MM.1S (cell line): ENCODE results near the gene USP25.

Source experiments
- DNase-seq: peaks from one replicate; pipeline ENCODE4 v3.0.0-alpha.2; 2015
- H2AFZ ChIP-seq: fragments of 300-600 bp; sonication (generic); 2 replicates; pipeline ENCODE4 v1.6.0; 2016; ENCODE audit warnings: antibody characterized with exemption, low read length
- H3F3A ChIP-seq: fragments of 300-600 bp; sonication (generic); 2 replicates; pipeline ENCODE4 v1.6.1; 2016; ENCODE audit warnings: mild to moderate bottlenecking, antibody characterized with exemption, low read length, moderate library complexity, mixed read lengths; ENCODE audit not compliant: insufficient read depth
- H3K27ac ChIP-seq: fragments of 300-600 bp; sonication (generic); 2 replicates; pipeline ENCODE4 v1.5.1; 2016; ENCODE audit warnings: mild to moderate bottlenecking, low read length
- H3K27me3 ChIP-seq: fragments of 300-600 bp; sonication (generic); replicated peaks from 2 replicates; pipeline ENCODE4 v1.6.0; 2016; ENCODE audit warnings: low read length; ENCODE audit not compliant: insufficient read depth
- H3K36me3 ChIP-seq: fragments of 300-600 bp; sonication (generic); replicated peaks from 2 replicates; pipeline ENCODE4 v1.6.1; 2016; ENCODE audit warnings: mild to moderate bottlenecking, low read length, mixed read lengths; ENCODE audit not compliant: insufficient read depth
- H3K4me1 ChIP-seq: fragments of 300-600 bp; sonication (generic); 2 replicates; pipeline ENCODE4 v1.6.1; 2016; ENCODE audit warnings: low read length, mixed read lengths
- H3K4me2 ChIP-seq: fragments of 300-600 bp; sonication (generic); 2 replicates; pipeline ENCODE4 v1.6.0; 2016; ENCODE audit warnings: low read depth, low read length
- H3K4me3 ChIP-seq: fragments of 300-600 bp; sonication (generic); 2 replicates; pipeline ENCODE4 v1.5.1; 2016; ENCODE audit warnings: low read length, mixed read lengths
- H3K79me2 ChIP-seq: fragments of 300-600 bp; sonication (generic); 2 replicates; pipeline ENCODE4 v1.6.1; 2016; ENCODE audit warnings: mixed run types, low read length, mixed read lengths
- H3K9ac ChIP-seq: fragments of 300-600 bp; sonication (generic); 2 replicates; pipeline ENCODE4 v1.6.1; 2016; ENCODE audit warnings: low read length, mixed read lengths
- H3K9me2 ChIP-seq: fragments of 300-600 bp; sonication (generic); replicated peaks from 2 replicates; pipeline ENCODE4 v1.6.1; 2016; ENCODE audit warnings: mild to moderate bottlenecking, low read length, mixed read lengths; ENCODE audit not compliant: insufficient read depth
- H3K9me3 ChIP-seq: fragments of 300-600 bp; sonication (generic); replicated peaks from 2 replicates; pipeline ENCODE4 v1.6.1; 2016; ENCODE audit warnings: mild to moderate bottlenecking, low read length, mixed read lengths; ENCODE audit not compliant: insufficient read depth
- H4K20me1 ChIP-seq: fragments of 300-600 bp; sonication (generic); 2 replicates; pipeline ENCODE4 v1.6.1; 2016; ENCODE audit warnings: mild to moderate bottlenecking, low read length, moderate library complexity, mixed read lengths; ENCODE audit not compliant: insufficient read depth
- EZH2 ChIP-seq: fragments of 300-600 bp; sonication (generic); optimal IDR thresholded peaks from 2 replicates; pipeline ENCODE3; 2017; ENCODE audit warnings: low read depth, mild to moderate bottlenecking, antibody characterized with exemption, low read length, mixed read lengths
- EZH2phosphoT487 ChIP-seq: fragments of 300-600 bp; sonication (generic); IDR thresholded peaks from 2 replicates; pipeline ENCODE4 v1.6.1; 2018; ENCODE audit warnings: antibody characterized with exemption, low read length
- TF ChIP-seq, protein P1 (sequence below): fragments of 300-600 bp; sonication (generic); IDR thresholded peaks from 2 replicates; pipeline ENCODE4 v1.5.1; 2016; ENCODE audit warnings: antibody characterized with exemption, low read length, mixed read lengths

USP25 gene

GRCh38 chr21:15742694-15743093, 12.9 kb downstream of the USP25 start:
- Histone ChIP-seq H3K9ac (no peak overlapping the region), H3K9me3 (no peaks in the 10 kb centered on the region), H3K4me3 (no peak overlapping the region), H3K4me1 (no peaks in the 10 kb centered on the region), H3K4me2 (no peak overlapping the region), H2AFZ (no peak overlapping the region), H3K27me3 (no peaks in the 10 kb centered on the region), H4K20me1 (no peaks in the 10 kb centered on the region; the same call in 1 of the 2 replicates), H3F3A (no peaks in the 10 kb centered on the region), H3K36me3 (no peaks in the 10 kb centered on the region), H3K27ac (no peak overlapping the region), H3K79me2 (peaks cover 93% of the 10 kb centered on the region), H3K9me2 (no peaks in the 10 kb centered on the region)
- TF ChIP-seq EZH2phosphoT487 (no peak), EZH2 (no peak)
- DNase-seq, result no peak

DNA sequence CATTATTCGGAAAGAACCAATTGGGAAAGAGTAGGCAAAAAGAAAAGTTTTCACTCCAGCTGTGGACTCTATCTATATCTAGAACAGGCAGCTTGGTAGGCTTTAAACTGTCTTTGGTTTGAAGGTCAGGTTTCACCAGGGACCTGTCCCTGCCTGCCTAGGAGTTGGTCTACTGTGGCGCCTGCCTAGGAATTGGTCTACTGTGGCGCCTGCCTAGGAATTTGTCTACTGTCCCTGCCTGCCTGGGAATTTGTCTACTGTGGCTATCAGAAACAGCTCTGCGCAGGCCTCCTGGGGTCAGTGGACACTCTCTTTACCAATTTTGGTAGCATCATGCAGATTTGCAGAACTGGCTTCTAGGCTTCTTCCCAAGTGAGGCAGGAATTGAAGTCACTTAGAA, 13.8 kb downstream of the USP25 start:
- H3K9me2 ChIP-seq, result no peaks in the 10 kb centered on the region
- H3K9me3 ChIP-seq, result no peaks in the 10 kb centered on the region
- H3K9ac ChIP-seq, result no peak overlapping the region
- no peaks in the 10 kb centered on the region for H3K4me1 ChIP-seq
- no peaks in the 10 kb centered on the region for H4K20me1 ChIP-seq
- no peak for TF ChIP-seq EZH2phosphoT487
- TF ChIP-seq EZH2, result no peak
- TF ChIP-seq, protein P1, sequence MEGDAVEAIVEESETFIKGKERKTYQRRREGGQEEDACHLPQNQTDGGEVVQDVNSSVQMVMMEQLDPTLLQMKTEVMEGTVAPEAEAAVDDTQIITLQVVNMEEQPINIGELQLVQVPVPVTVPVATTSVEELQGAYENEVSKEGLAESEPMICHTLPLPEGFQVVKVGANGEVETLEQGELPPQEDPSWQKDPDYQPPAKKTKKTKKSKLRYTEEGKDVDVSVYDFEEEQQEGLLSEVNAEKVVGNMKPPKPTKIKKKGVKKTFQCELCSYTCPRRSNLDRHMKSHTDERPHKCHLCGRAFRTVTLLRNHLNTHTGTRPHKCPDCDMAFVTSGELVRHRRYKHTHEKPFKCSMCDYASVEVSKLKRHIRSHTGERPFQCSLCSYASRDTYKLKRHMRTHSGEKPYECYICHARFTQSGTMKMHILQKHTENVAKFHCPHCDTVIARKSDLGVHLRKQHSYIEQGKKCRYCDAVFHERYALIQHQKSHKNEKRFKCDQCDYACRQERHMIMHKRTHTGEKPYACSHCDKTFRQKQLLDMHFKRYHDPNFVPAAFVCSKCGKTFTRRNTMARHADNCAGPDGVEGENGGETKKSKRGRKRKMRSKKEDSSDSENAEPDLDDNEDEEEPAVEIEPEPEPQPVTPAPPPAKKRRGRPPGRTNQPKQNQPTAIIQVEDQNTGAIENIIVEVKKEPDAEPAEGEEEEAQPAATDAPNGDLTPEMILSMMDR, result no peak
- DNase-seq, result no peak
- H3K4me3 ChIP-seq, result no peak overlapping the region
- H3K36me3 ChIP-seq, result no peaks in the 10 kb centered on the region
- peaks cover 93% of the 10 kb centered on the region for H3K79me2 ChIP-seq
- H3K27me3 ChIP-seq, result no peaks in the 10 kb centered on the region
- H3K27ac ChIP-seq, result no peak overlapping the region
- H2AFZ ChIP-seq, result no peak overlapping the region
- no peaks in the 10 kb centered on the region for H3F3A ChIP-seq
- no peak overlapping the region for H3K4me2 ChIP-seq

DNA sequence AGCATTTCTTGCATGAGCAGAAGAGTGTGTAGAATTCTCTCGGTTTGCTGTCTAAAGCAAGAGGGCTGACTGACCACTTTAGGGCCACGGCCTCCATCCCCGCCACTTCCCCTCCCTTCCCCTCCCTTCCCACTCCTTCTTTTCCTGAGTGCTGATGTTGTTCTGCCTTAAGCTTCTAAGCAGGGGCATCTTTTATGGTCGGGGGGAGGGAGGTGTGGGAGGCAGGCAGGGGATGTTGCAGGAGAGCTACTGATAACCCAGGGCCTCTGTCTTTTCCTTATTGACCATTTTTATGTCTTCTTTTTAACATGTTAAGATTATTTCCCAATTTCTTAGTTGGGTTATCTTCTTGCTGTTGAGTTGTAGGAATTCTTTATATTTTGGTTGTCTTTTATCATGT, 15.1 kb downstream of the USP25 start:
- Histone ChIP-seq H3K9ac (no peak overlapping the region), H3K4me3 (no peak overlapping the region), H2AFZ (no peak overlapping the region), H3K27ac (no peak overlapping the region), H3K79me2 (peaks cover 93% of the 10 kb centered on the region), H3K27me3 (no peaks in the 10 kb centered on the region), H3K9me3 (no peaks in the 10 kb centered on the region), H3K4me2 (no peak overlapping the region), H3K36me3 (no peaks in the 10 kb centered on the region), H4K20me1 (no peaks in the 10 kb centered on the region), H3K9me2 (no peaks in the 10 kb centered on the region), H3F3A (no peaks in the 10 kb centered on the region), H3K4me1 (no peaks in the 10 kb centered on the region)
- no peak for TF ChIP-seq EZH2
- no peak for TF ChIP-seq EZH2phosphoT487
- TF ChIP-seq, protein P1, result no peak
- DNase-seq, result no peak

DNA sequence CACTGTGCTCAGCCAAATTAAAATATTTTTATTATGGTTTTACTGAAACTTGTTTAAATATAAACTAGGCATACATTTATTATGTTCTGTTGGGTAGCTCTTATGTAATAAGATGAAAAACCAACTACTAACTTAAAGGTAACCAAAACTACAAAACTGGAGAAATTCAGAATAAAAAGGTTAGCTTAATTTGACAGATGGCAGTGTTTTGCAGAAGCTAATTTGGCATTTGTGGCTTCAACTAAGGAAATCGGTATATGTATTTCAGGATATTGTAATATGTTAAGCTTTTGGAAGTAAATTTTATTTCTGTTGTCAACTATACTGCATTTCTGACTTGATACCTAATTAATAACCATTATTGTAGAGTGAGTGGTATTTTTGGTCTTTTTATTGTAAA, 18.8 kb downstream of the USP25 start:
- no peaks in the 10 kb centered on the region for H3F3A ChIP-seq
- no peaks in the 10 kb centered on the region for H3K9me2 ChIP-seq
- H3K4me3 ChIP-seq, result no peak overlapping the region
- H3K27me3 ChIP-seq, result no peaks in the 10 kb centered on the region
- no peaks in the 10 kb centered on the region for H3K9me3 ChIP-seq
- H3K79me2 ChIP-seq, result peaks cover 88% of the 10 kb centered on the region
- no peaks in the 10 kb centered on the region for H4K20me1 ChIP-seq
- no peak overlapping the region for H3K9ac ChIP-seq
- H3K36me3 ChIP-seq, result no peaks in the 10 kb centered on the region
- H3K4me1 ChIP-seq, result no peaks in the 10 kb centered on the region
- no peak for DNase-seq
- no peak overlapping the region for H3K4me2 ChIP-seq
- H3K27ac ChIP-seq, result no peak overlapping the region
- H2AFZ ChIP-seq, result no peak overlapping the region
- TF ChIP-seq EZH2, result no peak
- TF ChIP-seq, protein P1, result no peak
- TF ChIP-seq EZH2phosphoT487, result no peak
